IPS-18c (cell line): ENCODE data around the gene MRAP.
"Not testable (repeated sequence)": the region's sequence is repeated elsewhere in the genome, so short reads cannot be mapped to it uniquely, and the experiment has no call there.

Experiments
- H3K4me3 ChIP-seq: 2 replicates; pipeline ENCODE4 v1.7.0; 2013; ENCODE audit warnings: low read depth, mild to moderate bottlenecking, low read length, moderate library complexity; ENCODE audit not compliant: insufficient read depth
- H3K9me3 ChIP-seq: one replicate; pipeline ENCODE4 v1.6.1; 2013; ENCODE audit warnings: mild to moderate bottlenecking, low read length, moderate library complexity; ENCODE audit not compliant: control insufficient read depth, insufficient read depth

Gene MRAP

GRCh38 chr21:32298658-32299081 lies at the start of gene MRAP:
TSS of gene MRAP (plus strand) at chr21:32298855. CDS start at chr21:32298972, 117 bp downstream.
- H3K9me3 ChIP-seq: no peaks in the 10 kb centered on the region

GRCh38 chr21:32249511-32250280 lies 49.0 kb upstream of the MRAP start:
- no peak overlapping the region for H3K4me3 ChIP-seq
- H3K9me3 ChIP-seq: no peaks in the 10 kb centered on the region

More at GRCh38 chr21:32298658-32299081, at the start of gene MRAP:
- no peak within 1 kb of the TSS for H3K4me3 ChIP-seq

- no peak overlapping the region for H3K4me3 ChIP-seq
- H3K9me3 ChIP-seq: no peaks in the 10 kb centered on the region
Observed at GRCh38 chr21:32252136-32252535, 46.5 kb upstream of the MRAP start.

GRCh38 chr21:32253215-32253641 lies 45.4 kb upstream of the MRAP start:
- Histone ChIP-seq H3K4me3 (no peak overlapping the region), H3K9me3 (no peaks in the 10 kb centered on the region)

GRCh38 chr21:32256251-32256650 lies 42.4 kb upstream of the MRAP start:
- Histone ChIP-seq H3K4me3 (no peak overlapping the region), H3K9me3 (no peaks in the 10 kb centered on the region)

GRCh38 chr21:32256873-32257620 lies 41.6 kb upstream of the MRAP start:
- Histone ChIP-seq H3K4me3 (no peak overlapping the region), H3K9me3 (no peaks in the 10 kb centered on the region)

- H3K4me3 ChIP-seq: no peak overlapping the region
- no peaks in the 10 kb centered on the region for H3K9me3 ChIP-seq
Observed at GRCh38 chr21:32257962-32258785, 40.5 kb upstream of the MRAP start.

GRCh38 chr21:32258786-32259048 lies 39.9 kb upstream of the MRAP start:
- H3K9me3 ChIP-seq, H3K4me3 ChIP-seq: not testable (repeated sequence)

- no peaks in the 10 kb centered on the region for H3K9me3 ChIP-seq
- no peak overlapping the region for H3K4me3 ChIP-seq
Observed at GRCh38 chr21:32260130-32260529, 38.5 kb upstream of the MRAP start.

GRCh38 chr21:32261929-32262328 lies 36.7 kb upstream of the MRAP start:
- H3K9me3 ChIP-seq: no peaks in the 10 kb centered on the region
- H3K4me3 ChIP-seq: no peak overlapping the region

- H3K9me3 ChIP-seq, H3K4me3 ChIP-seq: not testable (repeated sequence)
Observed at GRCh38 chr21:32265321-32265720, 33.3 kb upstream of the MRAP start.

- H3K9me3 ChIP-seq: no peaks in the 10 kb centered on the region
Observed at GRCh38 chr21:32270748-32271147, 27.9 kb upstream of the MRAP start.

GRCh38 chr21:32276671-32277070 lies 22.0 kb upstream of the MRAP start:
- H3K9me3 ChIP-seq: no peaks in the 10 kb centered on the region
- H3K4me3 ChIP-seq: no peak overlapping the region

More at GRCh38 chr21:32270748-32271147, 27.9 kb upstream of the MRAP start:
- no peak overlapping the region for H3K4me3 ChIP-seq

- no peaks in the 10 kb centered on the region for H3K9me3 ChIP-seq
- peak overlapping the region; percentile 72 for H3K4me3 ChIP-seq
Observed at GRCh38 chr21:32278103-32278502, 20.6 kb upstream of the MRAP start.

GRCh38 chr21:32278518-32279376 lies 19.9 kb upstream of the MRAP start, which contains the start of gene MIS18A:
TSS of gene MIS18A (minus strand) at chr21:32279049. CDS start at chr21:32279014, 35 bp downstream.
- Histone ChIP-seq H3K9me3 (no peaks in the 10 kb centered on the region), H3K4me3 (peak within 1 kb of the TSS; percentile 72)

GRCh38 chr21:32279377-32279680 lies 19.3 kb upstream of the MRAP start:
- H3K9me3 ChIP-seq: no peaks in the 10 kb centered on the region
- peak overlapping the region; percentile 72 for H3K4me3 ChIP-seq

- H3K4me3 ChIP-seq: no peak overlapping the region
- H3K9me3 ChIP-seq: no peaks in the 10 kb centered on the region
Observed at GRCh38 chr21:32281531-32281930, 17.1 kb upstream of the MRAP start.
